GM13977 (cell line): ENCODE results near the gene MYOM1.

Experiments
- DNase-seq: peaks from one replicate; pipeline ENCODE4 v3.0.0; 2012; ENCODE audit warnings: low spot score
- in situ Hi-C: fragments of 300-500 bp; cut with MboI; formaldehyde crosslinking; loops from one replicate; pipeline ENCODE4 v1.12.0; 2022; ENCODE audit warnings: low sequenced_read_pairs, low pct_unique_long_range_greater_than_20kb, mixed read lengths, inconsistent platforms; ENCODE audit not compliant: unreplicated experiment
- TF ChIP-seq, protein P1 (sequence below): IDR thresholded peaks from 2 replicates; pipeline ENCODE4 v1.5.1; 2012; ENCODE audit warnings: mild to moderate bottlenecking, control low read depth; ENCODE audit not compliant: insufficient read depth; ENCODE audit errors: extremely low read depth, missing control alignments

The MYOM1 gene

DNA sequence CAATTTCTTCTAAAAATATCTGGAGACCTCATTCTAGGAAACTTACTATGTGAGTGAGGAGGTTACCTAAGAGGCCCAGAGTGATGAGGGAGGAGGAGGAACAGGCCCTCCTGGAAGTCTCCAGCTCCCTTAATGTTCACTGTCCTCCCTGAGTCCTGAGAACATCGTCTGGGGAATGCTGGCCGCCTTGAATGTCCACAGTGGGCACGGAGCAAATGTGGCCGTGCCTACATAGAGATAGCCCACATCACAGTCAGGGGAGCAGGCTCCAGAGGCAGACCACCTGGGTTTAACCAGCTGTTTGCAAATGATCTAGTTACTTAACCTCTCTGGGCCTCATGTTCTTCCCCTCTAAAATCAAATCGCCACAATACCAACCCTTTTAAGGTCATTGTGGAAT, 123.8 kb downstream of the MYOM1 start:
- DNase-seq: no peak
- in situ Hi-C loops: no loop called here
- TF ChIP-seq, protein P1, sequence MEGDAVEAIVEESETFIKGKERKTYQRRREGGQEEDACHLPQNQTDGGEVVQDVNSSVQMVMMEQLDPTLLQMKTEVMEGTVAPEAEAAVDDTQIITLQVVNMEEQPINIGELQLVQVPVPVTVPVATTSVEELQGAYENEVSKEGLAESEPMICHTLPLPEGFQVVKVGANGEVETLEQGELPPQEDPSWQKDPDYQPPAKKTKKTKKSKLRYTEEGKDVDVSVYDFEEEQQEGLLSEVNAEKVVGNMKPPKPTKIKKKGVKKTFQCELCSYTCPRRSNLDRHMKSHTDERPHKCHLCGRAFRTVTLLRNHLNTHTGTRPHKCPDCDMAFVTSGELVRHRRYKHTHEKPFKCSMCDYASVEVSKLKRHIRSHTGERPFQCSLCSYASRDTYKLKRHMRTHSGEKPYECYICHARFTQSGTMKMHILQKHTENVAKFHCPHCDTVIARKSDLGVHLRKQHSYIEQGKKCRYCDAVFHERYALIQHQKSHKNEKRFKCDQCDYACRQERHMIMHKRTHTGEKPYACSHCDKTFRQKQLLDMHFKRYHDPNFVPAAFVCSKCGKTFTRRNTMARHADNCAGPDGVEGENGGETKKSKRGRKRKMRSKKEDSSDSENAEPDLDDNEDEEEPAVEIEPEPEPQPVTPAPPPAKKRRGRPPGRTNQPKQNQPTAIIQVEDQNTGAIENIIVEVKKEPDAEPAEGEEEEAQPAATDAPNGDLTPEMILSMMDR: no peak

DNA sequence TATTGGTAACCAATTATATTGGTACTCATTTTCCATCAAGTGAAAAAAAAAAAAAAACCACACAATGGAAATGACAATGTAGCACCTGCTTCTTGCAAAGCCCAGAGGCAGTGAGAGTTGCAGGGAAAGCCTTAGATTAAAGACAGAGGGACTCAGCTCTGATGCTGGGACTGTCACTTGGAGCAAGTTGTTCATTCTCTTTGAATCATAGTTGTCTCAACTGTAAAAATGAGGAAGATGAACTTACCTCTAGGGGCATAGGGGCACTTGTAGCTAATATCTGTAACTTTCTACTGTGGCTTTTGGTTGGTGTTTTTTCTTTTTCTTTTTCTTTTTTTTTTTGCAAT, 125.5 kb downstream of the MYOM1 start:
- TF ChIP-seq, protein P1: no peak
- no peak for DNase-seq
- in situ Hi-C loops: no loop called here

DNA sequence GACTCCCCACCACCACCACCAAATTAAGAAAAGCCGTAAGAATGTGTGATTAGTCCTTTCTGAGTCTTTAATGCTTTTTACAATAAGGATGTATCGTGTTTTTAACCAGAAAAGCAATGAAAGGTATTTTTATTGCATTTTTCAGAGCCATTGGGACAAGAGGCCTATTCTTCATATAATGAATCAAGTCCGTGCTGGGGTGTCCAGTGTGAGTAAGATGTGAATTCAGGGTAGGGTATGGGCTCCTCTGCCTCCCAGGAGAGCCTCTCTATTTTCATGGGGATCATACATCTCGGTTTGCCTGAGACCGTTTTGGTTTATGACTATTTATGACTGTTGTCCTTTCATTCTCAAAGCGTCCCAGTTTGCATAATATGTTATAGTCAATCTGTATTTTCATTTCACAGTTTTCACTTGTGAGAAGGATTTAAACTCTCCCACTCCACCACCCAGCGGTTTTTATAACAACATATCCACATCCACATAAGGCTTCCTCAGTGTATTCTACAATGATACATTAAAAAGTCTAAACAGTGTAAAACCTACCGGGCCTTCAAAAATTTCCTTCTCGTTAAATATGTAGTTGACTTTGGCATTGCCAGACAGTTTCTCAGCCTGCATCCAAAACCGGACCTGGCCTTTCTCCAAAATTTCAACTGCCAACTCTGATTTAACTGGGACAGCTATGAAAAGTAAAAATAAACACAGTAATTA, 126.0 kb downstream of the MYOM1 start:
- in situ Hi-C loops: no loop called here
- TF ChIP-seq, protein P1: no peak
- DNase-seq: no peak

DNA sequence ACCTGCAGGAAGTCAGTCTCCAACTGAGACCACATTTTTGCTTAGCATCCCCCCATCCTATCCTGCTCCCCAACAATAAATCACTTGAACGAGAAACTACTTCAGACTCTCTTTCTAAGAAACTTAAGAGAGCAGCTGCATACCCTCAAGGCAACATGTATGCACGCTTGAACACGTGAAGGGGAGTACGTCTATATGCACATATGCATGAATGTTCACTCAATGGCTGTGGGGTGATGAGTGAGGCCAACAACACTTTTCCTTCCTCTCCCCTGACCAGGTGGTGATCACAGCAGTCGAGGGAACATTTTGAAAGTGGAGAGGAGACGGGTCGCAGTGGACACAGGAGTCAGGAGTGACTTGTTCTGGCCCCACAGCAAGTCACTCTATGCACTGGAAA, 127.0 kb downstream of the MYOM1 start:
- TF ChIP-seq, protein P1: no peak
- in situ Hi-C loops: no loop called here
- no peak for DNase-seq

DNA sequence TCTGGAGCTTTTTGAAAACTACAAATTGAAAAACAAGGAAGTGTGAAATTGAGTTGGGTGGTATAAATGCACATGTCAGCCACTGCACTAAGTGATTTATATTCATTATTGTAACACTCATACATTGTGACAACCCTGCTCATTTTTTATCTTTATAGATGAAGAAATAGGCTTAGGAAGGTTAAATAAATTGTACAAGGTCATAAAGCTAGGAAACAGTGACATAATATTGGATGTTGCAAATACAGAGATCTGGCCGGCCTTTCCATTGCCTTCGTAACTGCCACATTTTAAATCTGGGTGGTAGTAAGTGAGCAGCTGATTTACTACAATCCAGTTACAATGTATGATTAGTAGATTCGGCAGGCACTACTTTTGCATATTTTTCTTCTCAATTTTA, 130.2 kb downstream of the MYOM1 start:
- in situ Hi-C loops: no loop called here
- TF ChIP-seq, protein P1: no peak
- no peak for DNase-seq

DNA sequence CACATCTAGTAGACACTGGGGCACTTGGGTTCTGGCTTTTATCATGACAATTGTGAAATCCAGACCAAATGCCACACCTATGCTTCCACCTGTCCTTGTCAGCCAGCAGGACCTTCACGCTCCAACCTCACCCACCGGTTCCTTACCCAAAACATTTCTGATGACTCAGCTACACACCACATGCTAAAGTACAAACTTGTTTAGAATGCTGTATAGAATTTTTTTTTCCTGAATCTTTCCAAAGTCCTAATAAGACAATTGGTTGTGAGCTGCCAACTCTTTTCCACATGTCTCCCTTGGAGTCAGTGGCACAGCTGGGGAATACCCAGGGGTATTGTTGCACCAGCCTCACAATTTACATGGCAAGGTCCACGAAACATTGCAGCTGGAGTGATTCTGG, 131.3 kb downstream of the MYOM1 start:
- DNase-seq: no peak
- in situ Hi-C loops: no loop called here
- TF ChIP-seq, protein P1: no peak

DNA sequence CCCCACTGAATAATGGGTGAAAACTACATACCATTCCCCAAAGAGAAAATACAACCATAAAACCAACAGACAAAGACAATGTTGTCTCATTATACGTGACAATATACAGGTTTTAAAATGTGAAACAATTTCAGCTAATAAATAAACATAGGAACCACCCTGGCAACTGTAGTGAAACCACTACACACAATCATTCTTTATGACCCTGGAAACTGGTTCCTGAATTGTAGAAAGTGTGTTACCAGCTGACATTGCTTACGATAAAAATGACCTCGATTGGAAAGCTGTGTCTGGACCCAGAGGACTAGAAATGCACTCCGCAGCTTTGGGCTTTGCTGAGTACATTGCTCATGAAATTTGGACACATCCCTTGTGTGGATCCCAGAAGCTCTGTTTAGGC, 132.9 kb downstream of the MYOM1 start:
- TF ChIP-seq, protein P1: no peak
- in situ Hi-C loops: no loop called here
- DNase-seq: no peak
